ENCODE measurements around the gene CX3CR1.
A peak's percentile ranks its signal among the peaks of the same experiment; 100 is the strongest.

Gene CX3CR1

DNA sequence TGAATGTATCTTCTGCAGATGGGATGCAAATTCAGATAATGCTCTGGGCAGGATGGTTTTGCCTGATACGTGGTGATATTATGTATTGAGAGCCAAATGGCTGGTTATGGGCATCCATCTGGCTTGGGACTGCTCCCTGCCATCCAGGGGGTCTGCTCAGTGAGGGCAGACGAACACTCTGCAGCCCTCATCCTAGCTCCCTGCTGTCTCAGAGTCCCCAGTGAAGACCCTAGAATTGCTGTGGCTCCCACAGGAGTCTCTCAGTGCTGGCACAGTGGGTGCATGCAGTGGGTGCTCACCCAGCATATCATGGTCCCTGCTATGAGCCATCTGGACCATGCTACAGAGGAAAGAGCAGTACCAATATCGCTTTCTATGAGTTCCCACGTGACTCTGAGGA lies 10.3 kb downstream of the CX3CR1 start:
- no peak for DNase-seq
- no peak overlapping the region for H3K27ac Mint-ChIP-seq
- CTCF ChIA-PET, result interaction anchor here (2.0 to 5.5 kb wide), 2 partner anchors 18 to 22 kb away, joined by 9 to 30 read pairs; no protein-coding TSS in a partner anchor
- no peaks in the 10 kb centered on the region for H3K9me3 Mint-ChIP-seq
- peaks cover 3% of the 10 kb centered on the region for H3K36me3 Mint-ChIP-seq
- H3K27me3 Mint-ChIP-seq, result peaks cover 50% of the 10 kb centered on the region
- H3K4me3 Mint-ChIP-seq, result no peak overlapping the region
- peaks cover 40% of the 10 kb centered on the region for H3K4me1 Mint-ChIP-seq

GRCh38 chr3:39268549-39268900 lies 11.3 kb downstream of the CX3CR1 start:
- Mint-ChIP-seq H3K36me3 (peaks cover 6% of the 10 kb centered on the region), H3K9me3 (no peaks in the 10 kb centered on the region), H3K27ac (no peak overlapping the region), H3K27me3 (peaks cover 53% of the 10 kb centered on the region), H3K4me1 (peaks cover 36% of the 10 kb centered on the region), H3K4me3 (no peak overlapping the region)
- CTCF ChIA-PET, result interaction anchor here (0.7 to 5.5 kb wide), 3 partner anchors 9 to 23 kb away, joined by 3 to 30 read pairs (median 3); no protein-coding TSS in a partner anchor
- DNase-seq, result no peak

DNA sequence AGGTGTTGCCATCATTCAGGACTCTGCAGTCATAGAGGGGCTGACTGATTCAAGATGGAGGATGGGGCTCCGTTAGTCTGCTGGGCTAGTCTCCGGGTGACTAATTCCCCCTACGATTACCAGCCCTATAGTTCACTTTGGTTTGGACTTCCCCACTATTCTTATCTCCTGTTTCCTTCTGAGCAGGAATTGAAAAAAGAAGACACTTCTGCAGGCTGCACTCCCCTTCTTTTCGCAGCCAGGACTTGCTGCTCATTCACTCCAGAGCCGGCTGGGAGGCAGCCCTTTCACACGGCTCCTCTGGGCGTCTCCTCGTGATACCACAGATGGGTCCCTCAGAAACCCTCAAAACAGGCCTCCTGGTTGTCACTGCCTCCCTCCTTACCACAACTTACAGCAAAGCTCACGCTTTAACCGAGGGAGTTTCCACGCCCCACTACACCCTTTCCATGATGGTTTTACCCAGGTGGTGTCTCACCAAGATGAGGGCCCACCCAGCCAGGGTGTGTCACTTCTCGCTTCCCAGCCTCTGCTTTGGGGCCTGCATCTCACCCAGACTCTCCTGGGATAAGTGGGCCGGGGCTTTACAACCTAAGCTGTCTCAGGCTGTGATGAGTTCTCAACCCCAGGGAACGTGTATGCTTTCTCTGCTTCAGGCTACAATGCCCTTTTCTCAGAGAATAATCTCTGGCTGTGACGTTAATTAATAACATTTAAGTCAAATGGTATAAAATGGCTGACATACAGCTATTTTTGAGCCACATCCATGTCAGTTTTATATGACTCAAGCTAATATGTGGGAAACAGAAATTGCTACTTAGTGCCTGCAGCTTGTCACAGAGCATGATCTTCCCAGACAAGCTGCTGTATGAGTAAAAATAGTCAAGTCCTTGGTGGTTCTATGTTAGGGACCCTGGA lies 11.9 kb downstream of the CX3CR1 start:
- peaks cover 50% of the 10 kb centered on the region for H3K27me3 Mint-ChIP-seq
- H3K4me1 Mint-ChIP-seq, result peaks cover 36% of the 10 kb centered on the region
- CTCF ChIA-PET, result interaction anchor here (0.5 to 5.5 kb wide), 6 partner anchors 10 to 97 kb away, joined by 3 to 30 read pairs (median 3); no protein-coding TSS in a partner anchor
- peak overlapping the region; percentile 22 for H3K4me3 Mint-ChIP-seq
- no peaks in the 10 kb centered on the region for H3K9me3 Mint-ChIP-seq
- peak; percentile 79 for DNase-seq
- peak overlapping the region; percentile 86 for H3K27ac Mint-ChIP-seq
- H3K36me3 Mint-ChIP-seq, result peaks cover 6% of the 10 kb centered on the region

- CTCF ChIA-PET, result interaction anchor here (1.7 to 4.0 kb wide), 3 partner anchors 24 to 73 kb away, joined by 5 to 21 read pairs (median 17); partner anchors contain the start of gene XIRP1
- H3K36me3 Mint-ChIP-seq, result peaks cover 6% of the 10 kb centered on the region
- H3K4me1 Mint-ChIP-seq, result peaks cover 50% of the 10 kb centered on the region
- H3K4me3 Mint-ChIP-seq, result no peak overlapping the region
- peaks cover 54% of the 10 kb centered on the region for H3K27me3 Mint-ChIP-seq
- H3K27ac Mint-ChIP-seq, result no peak overlapping the region
- DNase-seq, result no peak
- H3K9me3 Mint-ChIP-seq, result no peaks in the 10 kb centered on the region
Measured at GRCh38 chr3:39264053-39264452, 15.8 kb downstream of the CX3CR1 start.

- H3K36me3 Mint-ChIP-seq, result peaks cover 6% of the 10 kb centered on the region
- H3K4me1 Mint-ChIP-seq, result peaks cover 52% of the 10 kb centered on the region
- DNase-seq, result no peak
- CTCF ChIA-PET, result interaction anchor here (1.7 to 4.0 kb wide), 4 partner anchors 25 to 73 kb away, joined by 5 to 21 read pairs (median 15); partner anchors contain the start of gene XIRP1
- H3K27ac Mint-ChIP-seq, result no peak overlapping the region
- H3K9me3 Mint-ChIP-seq, result no peaks in the 10 kb centered on the region
- no peak overlapping the region for H3K4me3 Mint-ChIP-seq
- peaks cover 57% of the 10 kb centered on the region for H3K27me3 Mint-ChIP-seq
Measured at GRCh38 chr3:39263576-39263975, 16.3 kb downstream of the CX3CR1 start.

- CTCF ChIA-PET, result interaction anchor here (0.8 to 4.0 kb wide), 7 partner anchors 20 to 85 kb away, joined by 3 to 21 read pairs (median 12); partner anchors contain the start of gene XIRP1
- peaks cover 46% of the 10 kb centered on the region for H3K4me1 Mint-ChIP-seq
- peaks cover 56% of the 10 kb centered on the region for H3K27me3 Mint-ChIP-seq
- H3K36me3 Mint-ChIP-seq, result peaks cover 6% of the 10 kb centered on the region
- no peak for DNase-seq
- H3K9me3 Mint-ChIP-seq, result no peaks in the 10 kb centered on the region
- H3K4me3 Mint-ChIP-seq, result no peak overlapping the region
- no peak overlapping the region for H3K27ac Mint-ChIP-seq
Measured at GRCh38 chr3:39262846-39263245, 17.0 kb downstream of the CX3CR1 start.

DNA sequence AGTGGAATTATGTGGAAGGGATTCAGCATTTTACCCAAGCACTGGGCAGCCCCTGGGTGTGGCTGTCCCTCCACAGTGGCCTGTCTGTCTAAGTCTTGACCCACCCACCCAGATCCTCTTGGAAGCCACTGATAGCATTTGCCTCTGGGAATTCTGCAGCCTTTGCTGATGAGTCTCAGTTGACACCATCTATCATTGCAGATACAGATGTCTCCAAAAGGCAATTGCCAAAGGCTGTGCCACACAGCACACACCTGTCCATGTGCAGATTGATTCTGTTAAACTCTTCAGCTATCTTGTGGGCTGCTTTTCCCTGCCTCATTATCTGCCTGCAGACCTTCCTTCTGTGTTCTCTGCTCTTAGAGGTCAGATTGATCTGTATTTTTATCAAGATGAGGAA lies 18.1 kb downstream of the CX3CR1 start:
- Mint-ChIP-seq H3K27me3 (peaks cover 58% of the 10 kb centered on the region), H3K9me3 (no peaks in the 10 kb centered on the region), H3K4me3 (no peak overlapping the region), H3K4me1 (peaks cover 35% of the 10 kb centered on the region), H3K36me3 (peaks cover 6% of the 10 kb centered on the region), H3K27ac (no peak overlapping the region)
- no peak for DNase-seq
- CTCF ChIA-PET, result interaction anchor here (1.2 to 4.0 kb wide), 5 partner anchors 15 to 71 kb away, joined by 3 to 21 read pairs (median 13); partner anchors contain the start of gene XIRP1

DNA sequence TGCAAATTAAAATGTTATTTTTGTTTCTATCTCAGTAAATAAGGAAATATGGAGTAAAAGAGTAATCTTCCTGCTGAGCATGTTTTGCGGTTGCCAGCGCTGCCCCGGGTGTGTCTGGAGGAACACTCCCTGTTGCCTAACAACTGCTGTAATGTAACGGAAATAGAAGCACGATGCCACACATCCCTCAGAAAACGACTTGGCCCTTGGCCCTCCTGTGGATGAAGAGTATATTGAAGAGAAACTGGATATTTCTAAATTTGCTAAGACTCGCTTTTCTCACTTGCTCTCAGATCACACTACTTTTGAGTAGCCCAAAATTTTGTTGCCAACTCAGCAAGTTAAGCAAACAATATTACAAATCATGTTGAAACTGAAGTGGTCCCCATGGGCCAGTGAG lies 18.9 kb downstream of the CX3CR1 start:
- CTCF ChIA-PET, result interaction anchor here (1.2 to 4.0 kb wide), 5 partner anchors 16 to 70 kb away, joined by 3 to 21 read pairs (median 13); partner anchors contain the start of gene XIRP1
- DNase-seq, result peak; percentile 83
- Mint-ChIP-seq H3K36me3 (peaks cover 6% of the 10 kb centered on the region), H3K9me3 (no peaks in the 10 kb centered on the region), H3K4me1 (peaks cover 35% of the 10 kb centered on the region), H3K27ac (no peak overlapping the region), H3K4me3 (no peak overlapping the region), H3K27me3 (peaks cover 58% of the 10 kb centered on the region)

DNA sequence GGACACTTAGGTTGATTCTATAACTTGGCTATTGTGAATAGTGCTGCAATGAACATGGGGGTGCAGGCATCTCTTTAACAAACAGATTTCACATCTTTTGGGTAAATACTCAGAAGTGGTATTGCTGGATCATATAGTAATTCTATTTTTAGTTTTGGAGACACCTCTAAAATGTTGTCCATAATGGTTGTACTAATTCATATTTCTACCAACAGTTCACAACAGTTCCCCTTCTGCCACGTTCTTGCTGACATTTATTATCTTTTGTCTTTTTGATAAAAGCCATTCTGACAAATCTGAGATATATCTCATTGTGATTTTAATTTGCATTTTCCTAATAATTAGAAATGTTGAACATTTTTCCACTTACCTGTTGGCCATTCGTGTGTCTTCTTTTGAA lies 19.5 kb downstream of the CX3CR1 start:
- Mint-ChIP-seq H3K4me3 (no peak overlapping the region), H3K4me1 (peaks cover 36% of the 10 kb centered on the region), H3K27me3 (peaks cover 57% of the 10 kb centered on the region), H3K9me3 (no peaks in the 10 kb centered on the region), H3K36me3 (peaks cover 3% of the 10 kb centered on the region), H3K27ac (no peak overlapping the region)
- CTCF ChIA-PET, result no interaction called here
- no peak for DNase-seq

- Mint-ChIP-seq H3K4me1 (peaks cover 26% of the 10 kb centered on the region), H3K27ac (peak overlapping the region; percentile 35), H3K9me3 (no peaks in the 10 kb centered on the region), H3K4me3 (no peak overlapping the region), H3K27me3 (peaks cover 49% of the 10 kb centered on the region), H3K36me3 (no peaks in the 10 kb centered on the region)
- CTCF ChIA-PET, result no interaction called here
- DNase-seq, result no peak
Measured at GRCh38 chr3:39255503-39256325, 24.1 kb downstream of the CX3CR1 start.

- H3K4me3 Mint-ChIP-seq, result no peak overlapping the region
- H3K4me1 Mint-ChIP-seq, result peaks cover 20% of the 10 kb centered on the region
- H3K27me3 Mint-ChIP-seq, result peaks cover 55% of the 10 kb centered on the region
- H3K27ac Mint-ChIP-seq, result no peak overlapping the region
- H3K9me3 Mint-ChIP-seq, result no peaks in the 10 kb centered on the region
- CTCF ChIA-PET, result no interaction called here
- no peaks in the 10 kb centered on the region for H3K36me3 Mint-ChIP-seq
- no peak for DNase-seq
Measured at GRCh38 chr3:39254806-39255449, 24.9 kb downstream of the CX3CR1 start.

- H3K36me3 Mint-ChIP-seq, result no peaks in the 10 kb centered on the region
- CTCF ChIA-PET, result interaction anchor here (1.4 to 1.6 kb wide), 2 partner anchors 37 to 39 kb away, joined by 4 read pairs; no protein-coding TSS in a partner anchor
- no peak overlapping the region for H3K27ac Mint-ChIP-seq
- H3K9me3 Mint-ChIP-seq, result no peaks in the 10 kb centered on the region
- peaks cover 52% of the 10 kb centered on the region for H3K27me3 Mint-ChIP-seq
- no peak overlapping the region for H3K4me3 Mint-ChIP-seq
- no peak for DNase-seq
- peaks cover 10% of the 10 kb centered on the region for H3K4me1 Mint-ChIP-seq
Measured at GRCh38 chr3:39251576-39251975, 28.3 kb downstream of the CX3CR1 start.

GRCh38 chr3:39250116-39250747 lies 29.6 kb downstream of the CX3CR1 start:
- DNase-seq, result no peak
- H3K4me3 Mint-ChIP-seq, result no peak overlapping the region
- no peaks in the 10 kb centered on the region for H3K36me3 Mint-ChIP-seq
- CTCF ChIA-PET, result interaction anchor here (1.0 to 1.7 kb wide), 3 partner anchors 38 to 60 kb away, joined by 4 to 5 read pairs (median 4); no protein-coding TSS in a partner anchor
- H3K27me3 Mint-ChIP-seq, result peaks cover 54% of the 10 kb centered on the region
- no peaks in the 10 kb centered on the region for H3K9me3 Mint-ChIP-seq
- peaks cover 4% of the 10 kb centered on the region for H3K4me1 Mint-ChIP-seq
- no peak overlapping the region for H3K27ac Mint-ChIP-seq
